Upper lobe of left lung (tissue), 4 donors: ENCODE data around the gene ADGRV1.

Experiments
- CTCF ChIP-seq, 6 experiments: fragments of 450-650 bp in 4 of 6; fragments of 200-600 bp in 2 of 6; sonication (generic) in 2 of 6; IDR thresholded peaks; one replicate each; pipeline ENCODE4 v1.5.1; 2016 to 2019; ENCODE audit warnings: antibody characterized with exemption in 6 of 6
- POLR2A ChIP-seq, 4 donors: fragments of 450-650 bp; IDR thresholded peaks; one replicate each; pipeline ENCODE4 v1.5.1; 2016 to 2017; ENCODE audit warnings: antibody characterized with exemption in 4 of 4, mild to moderate bottlenecking in 2 of 4

GRCh38 chr5:91126448-91126847 lies 567.9 kb downstream of the ADGRV1 start:
- TF ChIP-seq CTCF (IDR thresholded peaks at IDR 0.05): no peak
- no peak for TF ChIP-seq POLR2A (IDR thresholded peaks at IDR 0.05)
